ENCODE results near the gene BRMS1L.

DNA sequence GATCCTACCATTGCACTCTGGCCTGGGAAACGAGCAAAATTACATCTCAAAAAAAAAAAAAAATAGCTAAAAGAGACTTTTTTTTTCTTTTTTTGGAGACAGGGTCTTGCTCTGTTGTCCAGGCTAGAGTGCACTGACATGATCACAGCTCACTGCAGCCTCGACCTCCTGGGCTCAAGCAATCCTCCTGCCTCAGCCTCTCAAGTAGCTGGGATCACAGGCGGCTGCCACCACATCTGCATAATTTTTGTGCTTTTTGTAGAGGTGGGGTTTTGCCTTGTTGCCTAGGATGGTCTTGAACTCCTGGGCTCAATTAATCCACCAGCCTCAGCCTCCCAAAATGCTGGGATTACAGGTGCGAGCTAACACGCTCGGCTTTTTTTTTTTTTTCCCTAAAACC, 28.3 kb upstream of the BRMS1L start:
- TF ChIP-seq, protein P1, sequence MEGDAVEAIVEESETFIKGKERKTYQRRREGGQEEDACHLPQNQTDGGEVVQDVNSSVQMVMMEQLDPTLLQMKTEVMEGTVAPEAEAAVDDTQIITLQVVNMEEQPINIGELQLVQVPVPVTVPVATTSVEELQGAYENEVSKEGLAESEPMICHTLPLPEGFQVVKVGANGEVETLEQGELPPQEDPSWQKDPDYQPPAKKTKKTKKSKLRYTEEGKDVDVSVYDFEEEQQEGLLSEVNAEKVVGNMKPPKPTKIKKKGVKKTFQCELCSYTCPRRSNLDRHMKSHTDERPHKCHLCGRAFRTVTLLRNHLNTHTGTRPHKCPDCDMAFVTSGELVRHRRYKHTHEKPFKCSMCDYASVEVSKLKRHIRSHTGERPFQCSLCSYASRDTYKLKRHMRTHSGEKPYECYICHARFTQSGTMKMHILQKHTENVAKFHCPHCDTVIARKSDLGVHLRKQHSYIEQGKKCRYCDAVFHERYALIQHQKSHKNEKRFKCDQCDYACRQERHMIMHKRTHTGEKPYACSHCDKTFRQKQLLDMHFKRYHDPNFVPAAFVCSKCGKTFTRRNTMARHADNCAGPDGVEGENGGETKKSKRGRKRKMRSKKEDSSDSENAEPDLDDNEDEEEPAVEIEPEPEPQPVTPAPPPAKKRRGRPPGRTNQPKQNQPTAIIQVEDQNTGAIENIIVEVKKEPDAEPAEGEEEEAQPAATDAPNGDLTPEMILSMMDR (IDR thresholded peaks at IDR 0.05) = no peak
- no peak for TF ChIP-seq POLR2A (IDR thresholded peaks at IDR 0.05)

All from right lobe of liver (tissue), 4 donors.